ENCODE results near the gene FBXO38. TPM values are rescaled to one million over a fixed set of nuclear protein-coding genes. Genes with fewer than 3 reads are reported as not detected.

The FBXO38 gene
- total and polyA plus RNA-seq, 2 of the 13 experiments (the other 11 are each of a cell fraction or from before 2014, with no cell fraction given): 24.8 to 35.9 TPM

- TF ChIP-seq, protein P1, sequence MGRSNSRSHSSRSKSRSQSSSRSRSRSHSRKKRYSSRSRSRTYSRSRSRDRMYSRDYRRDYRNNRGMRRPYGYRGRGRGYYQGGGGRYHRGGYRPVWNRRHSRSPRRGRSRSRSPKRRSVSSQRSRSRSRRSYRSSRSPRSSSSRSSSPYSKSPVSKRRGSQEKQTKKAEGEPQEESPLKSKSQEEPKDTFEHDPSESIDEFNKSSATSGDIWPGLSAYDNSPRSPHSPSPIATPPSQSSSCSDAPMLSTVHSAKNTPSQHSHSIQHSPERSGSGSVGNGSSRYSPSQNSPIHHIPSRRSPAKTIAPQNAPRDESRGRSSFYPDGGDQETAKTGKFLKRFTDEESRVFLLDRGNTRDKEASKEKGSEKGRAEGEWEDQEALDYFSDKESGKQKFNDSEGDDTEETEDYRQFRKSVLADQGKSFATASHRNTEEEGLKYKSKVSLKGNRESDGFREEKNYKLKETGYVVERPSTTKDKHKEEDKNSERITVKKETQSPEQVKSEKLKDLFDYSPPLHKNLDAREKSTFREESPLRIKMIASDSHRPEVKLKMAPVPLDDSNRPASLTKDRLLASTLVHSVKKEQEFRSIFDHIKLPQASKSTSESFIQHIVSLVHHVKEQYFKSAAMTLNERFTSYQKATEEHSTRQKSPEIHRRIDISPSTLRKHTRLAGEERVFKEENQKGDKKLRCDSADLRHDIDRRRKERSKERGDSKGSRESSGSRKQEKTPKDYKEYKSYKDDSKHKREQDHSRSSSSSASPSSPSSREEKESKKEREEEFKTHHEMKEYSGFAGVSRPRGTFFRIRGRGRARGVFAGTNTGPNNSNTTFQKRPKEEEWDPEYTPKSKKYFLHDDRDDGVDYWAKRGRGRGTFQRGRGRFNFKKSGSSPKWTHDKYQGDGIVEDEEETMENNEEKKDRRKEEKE (IDR thresholded peaks at IDR 0.05): no peak
- TF ChIP-seq KLF15 (CRISPR knock-in tag; IDR thresholded peaks at IDR 0.05; ENCODE audit: borderline replicate concordance): no peak
- TF ChIP-seq GMEB2 (CRISPR knock-in tag; IDR thresholded peaks at IDR 0.05; ENCODE audit: low read depth): no peak
- no peak for TF ChIP-seq ZNF280D (CRISPR knock-in tag; IDR thresholded peaks at IDR 0.05)
- no peak for TF ChIP-seq ZNF619 (CRISPR knock-in tag; IDR thresholded peaks at IDR 0.05)
- no peak for TF ChIP-seq DMTF1 (CRISPR knock-in tag; IDR thresholded peaks at IDR 0.05)
- TF ChIP-seq SIN3B (IDR thresholded peaks at IDR 0.05; ENCODE audit: low read length): no peak
- no peak for TF ChIP-seq CEBPZ (IDR thresholded peaks at IDR 0.05; ENCODE audit: low read length)
- TF ChIP-seq HES4 (CRISPR knock-in tag; IDR thresholded peaks at IDR 0.05; ENCODE audit: borderline replicate concordance): no peak
Measured at GRCh38 chr5:148437249-148437648, 53.5 kb downstream of the FBXO38 start (continued).

Data from HepG2 (cell line).